Ovary (tissue), 3 donors: ENCODE results near the gene MKLN1.

Experiments used
- CTCF ChIP-seq, 3 donors: fragments of 450-650 bp in 2 of 3; fragments of 200-600 bp in 1 of 3; IDR thresholded peaks; one replicate each; pipeline versions ENCODE4 v1.5.1 to v1.8.0; 2016 to 2022; ENCODE audit warnings: antibody characterized with exemption in 3 of 3, mild to moderate bottlenecking in 1 of 3
- POLR2A ChIP-seq: fragments of 450-650 bp; IDR thresholded peaks from one replicate; pipeline ENCODE4 v1.6.1; 2017; ENCODE audit warnings: antibody characterized with exemption, mild to moderate bottlenecking, moderate library complexity
- donor health status: DM: no; HTN: no; CAD: no.

GRCh38 chr7:131455546-131455945 is 127.9 kb downstream of the MKLN1 start:
- TF ChIP-seq CTCF (IDR thresholded peaks at IDR 0.05) (no peak), POLR2A (no peak)
